WTC11 (cell line): Measurements from ENCODE around the gene HLX. TPM values are rescaled to one million over a fixed set of nuclear protein-coding genes. Genes with fewer than 3 reads are reported as not detected.

Experiments used
- ATAC-seq: fragments of 200-7000 bp; cut with Tn5 transposase; 2 replicates; pipeline ENCODE4 v1.10.0; 2021; ENCODE audit warnings: mild to moderate bottlenecking, moderate library complexity
- CTCF ChIA-PET: fragments of 300-600 bp; sonication (Branson Sonifier 250); formaldehyde crosslinking; loops from one replicate; lab custom pipeline; 2021; ENCODE audit warnings: antibody characterized with exemption; lab: Charles Lee
- POLR2A ChIA-PET: fragments of 350-600 bp; sonication (Branson Sonifier 250); formaldehyde crosslinking; loops from one replicate; lab custom pipeline; 2021; ENCODE audit warnings: antibody characterized with exemption; lab: Charles Lee
- DNase-seq: peaks from one replicate; pipeline ENCODE4 v3.0.0; 2021; ENCODE audit warnings: low spot score
- H3K27ac Mint-ChIP-seq: 2 replicates; pipeline ENCODE4 v1.8.0; 2021; ENCODE audit warnings: mixed read lengths
- H3K27me3 Mint-ChIP-seq: 2 replicates; pipeline ENCODE4 v1.8.0; 2021; ENCODE audit warnings: low read depth, mild to moderate bottlenecking, moderate library complexity, mixed read lengths
- H3K36me3 Mint-ChIP-seq: 2 replicates; pipeline ENCODE4 v1.8.0; 2021; ENCODE audit warnings: mixed read lengths
- H3K4me1 Mint-ChIP-seq: 2 replicates; pipeline ENCODE4 v1.8.0; 2022; ENCODE audit warnings: mixed read lengths
- H3K4me3 Mint-ChIP-seq: 2 replicates; pipeline ENCODE4 v1.8.0; 2021; ENCODE audit warnings: mild to moderate bottlenecking, moderate library complexity, mixed read lengths
- H3K9me3 Mint-ChIP-seq: 2 replicates; pipeline ENCODE4 v1.8.0; 2021; ENCODE audit warnings: mixed read lengths
- CREB1 ChIP-seq: sonication (generic); formaldehyde crosslinking; IDR thresholded peaks from 2 replicates; pipeline ENCODE4 v1.8.0; 2023; ENCODE audit warnings: mild to moderate bottlenecking, missing genetic modification reagents
- CREM ChIP-seq: sonication (generic); formaldehyde crosslinking; IDR thresholded peaks from 2 replicates; pipeline ENCODE4 v1.8.1; 2022; ENCODE audit warnings: mild to moderate bottlenecking, missing genetic modification reagents, moderate library complexity
- GTF2I ChIP-seq: fragments of 250-450 bp; sonication (Bioruptor Pico); conservative IDR thresholded peaks from 2 replicates; pipeline ENCODE4 v1.4.0; 2021; ENCODE audit warnings: mild to moderate bottlenecking
- TCF7 ChIP-seq: sonication (generic); formaldehyde crosslinking; IDR thresholded peaks from 2 replicates; pipeline ENCODE4 v1.8.0; 2022; ENCODE audit warnings: mild to moderate bottlenecking, low read depth, missing genetic modification reagents, moderate library complexity
- TEAD4 ChIP-seq: sonication (generic); formaldehyde crosslinking; IDR thresholded peaks from 2 replicates; pipeline ENCODE4 v1.8.0; 2022; ENCODE audit warnings: mild to moderate bottlenecking, missing genetic modification reagents
- TP53 ChIP-seq: sonication (generic); formaldehyde crosslinking; IDR thresholded peaks from 2 replicates; pipeline ENCODE4 v1.8.1; 2023; ENCODE audit warnings: mild to moderate bottlenecking, missing genetic modification reagents
- ZBTB21 ChIP-seq: sonication (generic); formaldehyde crosslinking; IDR thresholded peaks from 2 replicates; pipeline ENCODE4 v1.8.1; 2023; ENCODE audit warnings: mild to moderate bottlenecking, missing genetic modification reagents, borderline replicate concordance
- ZNF263 ChIP-seq: sonication (generic); formaldehyde crosslinking; IDR thresholded peaks from 2 replicates; pipeline ENCODE4 v1.8.1; 2022; ENCODE audit warnings: low read depth, mild to moderate bottlenecking, moderate library complexity, missing genetic modification reagents
- ZNF416 ChIP-seq: fragments of 250-450 bp; sonication (Bioruptor Pico); IDR thresholded peaks from 2 replicates; pipeline ENCODE4 v1.9.0; 2021; ENCODE audit warnings: mild to moderate bottlenecking, inconsistent platforms
- total RNA-seq: library from RNA; stranded (reverse); gene quantifications from 3 replicates; pipeline ENCODE4 v1.2.3, GENCODE V29; 2021
- TF ChIP-seq, protein P1 (sequence below): sonication (generic); formaldehyde crosslinking; IDR thresholded peaks from 2 replicates; pipeline ENCODE4 v1.8.1; 2023; ENCODE audit warnings: mild to moderate bottlenecking, missing genetic modification reagents
- TF ChIP-seq, protein P2 (sequence below): fragments of 250-450 bp; sonication (Bioruptor Pico); IDR thresholded peaks from 2 replicates; pipeline ENCODE4 v1.9.0; 2021; ENCODE audit warnings: mild to moderate bottlenecking
- TF ChIP-seq, protein P3 (sequence below): sonication (generic); formaldehyde crosslinking; IDR thresholded peaks from 2 replicates; pipeline ENCODE4 v1.8.0; 2023; ENCODE audit warnings: missing genetic modification reagents
- TF ChIP-seq, protein P4 (sequence below): sonication (generic); formaldehyde crosslinking; conservative IDR thresholded peaks from 2 replicates; pipeline ENCODE4 v1.8.1; 2022; ENCODE audit warnings: mild to moderate bottlenecking, missing genetic modification reagents
- TF ChIP-seq, protein P5 (sequence below): sonication (generic); formaldehyde crosslinking; IDR thresholded peaks from 2 replicates; pipeline ENCODE4 v1.8.0; 2023; ENCODE audit warnings: missing genetic modification reagents, mild to moderate bottlenecking, borderline replicate concordance
- TF ChIP-seq, protein P6 (sequence below): fragments of 250-450 bp; sonication (Bioruptor Pico); conservative IDR thresholded peaks from 2 replicates; pipeline ENCODE4 v1.9.0; 2021; ENCODE audit warnings: mild to moderate bottlenecking

The HLX gene
- total RNA-seq, 1 experiment from 2014 or later = not detected

DNA sequence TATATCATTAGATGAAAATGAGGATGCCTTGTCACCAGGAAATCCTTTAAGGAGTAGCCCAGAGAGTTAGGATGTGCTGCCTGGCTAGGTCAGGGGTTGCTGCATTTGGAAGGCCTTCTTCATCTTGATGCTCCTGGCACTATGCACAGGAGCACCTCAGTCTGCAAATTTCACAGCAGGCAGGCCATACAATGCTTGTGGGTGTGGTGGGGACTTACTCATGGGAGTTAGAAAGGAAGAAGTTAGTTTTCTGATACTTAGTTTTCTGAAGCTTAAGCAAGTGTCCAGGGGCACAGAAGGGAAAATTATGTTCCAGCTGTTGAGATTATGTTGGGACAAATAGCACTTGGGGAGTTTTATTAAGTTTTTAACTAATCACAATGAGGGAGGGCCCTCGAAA is 11.4 kb downstream of the HLX start:
- ChIA-PET CTCF (interaction anchor here (1.0 to 1.2 kb wide), 2 partner anchors 16 to 313 kb away, joined by 3 read pairs; no protein-coding TSS in a partner anchor), POLR2A (no interaction called here)
- no peak overlapping the region for H3K4me3 Mint-ChIP-seq
- TF ChIP-seq GTF2I (CRISPR knock-in tag) (no peak), TP53 (CRISPR knock-in tag) (no peak), ZBTB21 (CRISPR knock-in tag) (no peak), CREB1 (CRISPR knock-in tag) (no peak), ZNF263 (CRISPR knock-in tag) (no peak), CREM (CRISPR knock-in tag) (no peak), TEAD4 (CRISPR knock-in tag) (no peak), ZNF416 (CRISPR knock-in tag) (no peak), TCF7 (no peak)
- TF ChIP-seq, protein P1, sequence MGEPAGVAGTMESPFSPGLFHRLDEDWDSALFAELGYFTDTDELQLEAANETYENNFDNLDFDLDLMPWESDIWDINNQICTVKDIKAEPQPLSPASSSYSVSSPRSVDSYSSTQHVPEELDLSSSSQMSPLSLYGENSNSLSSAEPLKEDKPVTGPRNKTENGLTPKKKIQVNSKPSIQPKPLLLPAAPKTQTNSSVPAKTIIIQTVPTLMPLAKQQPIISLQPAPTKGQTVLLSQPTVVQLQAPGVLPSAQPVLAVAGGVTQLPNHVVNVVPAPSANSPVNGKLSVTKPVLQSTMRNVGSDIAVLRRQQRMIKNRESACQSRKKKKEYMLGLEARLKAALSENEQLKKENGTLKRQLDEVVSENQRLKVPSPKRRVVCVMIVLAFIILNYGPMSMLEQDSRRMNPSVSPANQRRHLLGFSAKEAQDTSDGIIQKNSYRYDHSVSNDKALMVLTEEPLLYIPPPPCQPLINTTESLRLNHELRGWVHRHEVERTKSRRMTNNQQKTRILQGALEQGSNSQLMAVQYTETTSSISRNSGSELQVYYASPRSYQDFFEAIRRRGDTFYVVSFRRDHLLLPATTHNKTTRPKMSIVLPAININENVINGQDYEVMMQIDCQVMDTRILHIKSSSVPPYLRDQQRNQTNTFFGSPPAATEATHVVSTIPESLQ (CRISPR knock-in tag) = no peak
- TF ChIP-seq, protein P2, sequence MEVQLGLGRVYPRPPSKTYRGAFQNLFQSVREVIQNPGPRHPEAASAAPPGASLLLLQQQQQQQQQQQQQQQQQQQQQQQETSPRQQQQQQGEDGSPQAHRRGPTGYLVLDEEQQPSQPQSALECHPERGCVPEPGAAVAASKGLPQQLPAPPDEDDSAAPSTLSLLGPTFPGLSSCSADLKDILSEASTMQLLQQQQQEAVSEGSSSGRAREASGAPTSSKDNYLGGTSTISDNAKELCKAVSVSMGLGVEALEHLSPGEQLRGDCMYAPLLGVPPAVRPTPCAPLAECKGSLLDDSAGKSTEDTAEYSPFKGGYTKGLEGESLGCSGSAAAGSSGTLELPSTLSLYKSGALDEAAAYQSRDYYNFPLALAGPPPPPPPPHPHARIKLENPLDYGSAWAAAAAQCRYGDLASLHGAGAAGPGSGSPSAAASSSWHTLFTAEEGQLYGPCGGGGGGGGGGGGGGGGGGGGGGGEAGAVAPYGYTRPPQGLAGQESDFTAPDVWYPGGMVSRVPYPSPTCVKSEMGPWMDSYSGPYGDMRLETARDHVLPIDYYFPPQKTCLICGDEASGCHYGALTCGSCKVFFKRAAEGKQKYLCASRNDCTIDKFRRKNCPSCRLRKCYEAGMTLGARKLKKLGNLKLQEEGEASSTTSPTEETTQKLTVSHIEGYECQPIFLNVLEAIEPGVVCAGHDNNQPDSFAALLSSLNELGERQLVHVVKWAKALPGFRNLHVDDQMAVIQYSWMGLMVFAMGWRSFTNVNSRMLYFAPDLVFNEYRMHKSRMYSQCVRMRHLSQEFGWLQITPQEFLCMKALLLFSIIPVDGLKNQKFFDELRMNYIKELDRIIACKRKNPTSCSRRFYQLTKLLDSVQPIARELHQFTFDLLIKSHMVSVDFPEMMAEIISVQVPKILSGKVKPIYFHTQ = no peak
- TF ChIP-seq, protein P3, sequence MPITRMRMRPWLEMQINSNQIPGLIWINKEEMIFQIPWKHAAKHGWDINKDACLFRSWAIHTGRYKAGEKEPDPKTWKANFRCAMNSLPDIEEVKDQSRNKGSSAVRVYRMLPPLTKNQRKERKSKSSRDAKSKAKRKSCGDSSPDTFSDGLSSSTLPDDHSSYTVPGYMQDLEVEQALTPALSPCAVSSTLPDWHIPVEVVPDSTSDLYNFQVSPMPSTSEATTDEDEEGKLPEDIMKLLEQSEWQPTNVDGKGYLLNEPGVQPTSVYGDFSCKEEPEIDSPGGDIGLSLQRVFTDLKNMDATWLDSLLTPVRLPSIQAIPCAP (CRISPR knock-in tag) = no peak
- TF ChIP-seq, protein P4, sequence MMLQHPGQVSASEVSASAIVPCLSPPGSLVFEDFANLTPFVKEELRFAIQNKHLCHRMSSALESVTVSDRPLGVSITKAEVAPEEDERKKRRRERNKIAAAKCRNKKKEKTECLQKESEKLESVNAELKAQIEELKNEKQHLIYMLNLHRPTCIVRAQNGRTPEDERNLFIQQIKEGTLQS (CRISPR knock-in tag) = no peak
- TF ChIP-seq, protein P5, sequence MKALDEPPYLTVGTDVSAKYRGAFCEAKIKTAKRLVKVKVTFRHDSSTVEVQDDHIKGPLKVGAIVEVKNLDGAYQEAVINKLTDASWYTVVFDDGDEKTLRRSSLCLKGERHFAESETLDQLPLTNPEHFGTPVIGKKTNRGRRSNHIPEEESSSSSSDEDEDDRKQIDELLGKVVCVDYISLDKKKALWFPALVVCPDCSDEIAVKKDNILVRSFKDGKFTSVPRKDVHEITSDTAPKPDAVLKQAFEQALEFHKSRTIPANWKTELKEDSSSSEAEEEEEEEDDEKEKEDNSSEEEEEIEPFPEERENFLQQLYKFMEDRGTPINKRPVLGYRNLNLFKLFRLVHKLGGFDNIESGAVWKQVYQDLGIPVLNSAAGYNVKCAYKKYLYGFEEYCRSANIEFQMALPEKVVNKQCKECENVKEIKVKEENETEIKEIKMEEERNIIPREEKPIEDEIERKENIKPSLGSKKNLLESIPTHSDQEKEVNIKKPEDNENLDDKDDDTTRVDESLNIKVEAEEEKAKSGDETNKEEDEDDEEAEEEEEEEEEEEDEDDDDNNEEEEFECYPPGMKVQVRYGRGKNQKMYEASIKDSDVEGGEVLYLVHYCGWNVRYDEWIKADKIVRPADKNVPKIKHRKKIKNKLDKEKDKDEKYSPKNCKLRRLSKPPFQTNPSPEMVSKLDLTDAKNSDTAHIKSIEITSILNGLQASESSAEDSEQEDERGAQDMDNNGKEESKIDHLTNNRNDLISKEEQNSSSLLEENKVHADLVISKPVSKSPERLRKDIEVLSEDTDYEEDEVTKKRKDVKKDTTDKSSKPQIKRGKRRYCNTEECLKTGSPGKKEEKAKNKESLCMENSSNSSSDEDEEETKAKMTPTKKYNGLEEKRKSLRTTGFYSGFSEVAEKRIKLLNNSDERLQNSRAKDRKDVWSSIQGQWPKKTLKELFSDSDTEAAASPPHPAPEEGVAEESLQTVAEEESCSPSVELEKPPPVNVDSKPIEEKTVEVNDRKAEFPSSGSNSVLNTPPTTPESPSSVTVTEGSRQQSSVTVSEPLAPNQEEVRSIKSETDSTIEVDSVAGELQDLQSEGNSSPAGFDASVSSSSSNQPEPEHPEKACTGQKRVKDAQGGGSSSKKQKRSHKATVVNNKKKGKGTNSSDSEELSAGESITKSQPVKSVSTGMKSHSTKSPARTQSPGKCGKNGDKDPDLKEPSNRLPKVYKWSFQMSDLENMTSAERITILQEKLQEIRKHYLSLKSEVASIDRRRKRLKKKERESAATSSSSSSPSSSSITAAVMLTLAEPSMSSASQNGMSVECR (CRISPR knock-in tag) = no peak
- TF ChIP-seq, protein P6, sequence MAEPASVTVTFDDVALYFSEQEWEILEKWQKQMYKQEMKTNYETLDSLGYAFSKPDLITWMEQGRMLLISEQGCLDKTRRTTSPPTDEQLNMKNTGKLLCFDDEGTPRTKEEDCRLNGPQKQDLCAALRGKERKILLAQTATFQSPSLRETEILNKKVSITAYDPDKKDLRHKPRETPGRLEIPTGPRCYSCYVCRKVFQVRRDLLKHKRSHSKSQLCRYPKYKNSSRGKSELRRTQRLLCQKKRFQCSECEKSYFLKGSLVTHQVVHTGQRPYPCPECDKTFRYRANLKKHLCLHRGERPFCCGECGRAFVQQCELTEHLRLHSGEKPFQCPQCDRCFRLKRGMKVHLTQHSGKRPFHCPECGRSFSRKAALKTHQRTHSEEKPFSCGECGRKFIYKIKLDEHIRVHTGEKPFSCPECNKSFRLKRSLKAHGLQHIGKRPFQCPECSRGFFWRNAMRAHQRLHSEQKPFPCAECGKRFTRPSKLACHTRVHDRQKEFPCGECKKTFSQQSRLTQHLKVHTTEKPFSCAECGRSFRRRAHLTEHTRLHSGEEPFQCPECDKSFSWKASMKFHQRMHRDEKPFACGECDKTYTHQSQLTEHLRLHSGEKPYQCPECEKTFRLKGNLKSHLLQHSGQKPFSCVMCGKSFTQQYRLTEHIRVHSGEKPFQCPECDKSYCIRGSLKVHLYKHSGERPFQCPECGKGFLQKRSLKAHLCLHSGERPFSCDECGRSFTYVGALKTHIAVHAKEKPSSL (CRISPR knock-in tag) = no peak
- DNase-seq (no peak), ATAC-seq (no peak)
- H3K27me3 Mint-ChIP-seq = peaks cover 100% of the 10 kb centered on the region
- H3K9me3 Mint-ChIP-seq = no peaks in the 10 kb centered on the region
- H3K4me1 Mint-ChIP-seq = peaks cover 71% of the 10 kb centered on the region
- H3K27ac Mint-ChIP-seq = no peak overlapping the region
- peaks cover 3% of the 10 kb centered on the region; the same call in 1 of the 2 replicates for H3K36me3 Mint-ChIP-seq
